Measurements from ENCODE around the gene TTC28. TPM values are rescaled to one million over a fixed set of nuclear protein-coding genes. Genes with fewer than 3 reads are reported as not detected.

Gene TTC28
- total RNA-seq, 6 experiments from 2014 or later = 10.8 to 18.9 (median 13.6) TPM

DNA sequence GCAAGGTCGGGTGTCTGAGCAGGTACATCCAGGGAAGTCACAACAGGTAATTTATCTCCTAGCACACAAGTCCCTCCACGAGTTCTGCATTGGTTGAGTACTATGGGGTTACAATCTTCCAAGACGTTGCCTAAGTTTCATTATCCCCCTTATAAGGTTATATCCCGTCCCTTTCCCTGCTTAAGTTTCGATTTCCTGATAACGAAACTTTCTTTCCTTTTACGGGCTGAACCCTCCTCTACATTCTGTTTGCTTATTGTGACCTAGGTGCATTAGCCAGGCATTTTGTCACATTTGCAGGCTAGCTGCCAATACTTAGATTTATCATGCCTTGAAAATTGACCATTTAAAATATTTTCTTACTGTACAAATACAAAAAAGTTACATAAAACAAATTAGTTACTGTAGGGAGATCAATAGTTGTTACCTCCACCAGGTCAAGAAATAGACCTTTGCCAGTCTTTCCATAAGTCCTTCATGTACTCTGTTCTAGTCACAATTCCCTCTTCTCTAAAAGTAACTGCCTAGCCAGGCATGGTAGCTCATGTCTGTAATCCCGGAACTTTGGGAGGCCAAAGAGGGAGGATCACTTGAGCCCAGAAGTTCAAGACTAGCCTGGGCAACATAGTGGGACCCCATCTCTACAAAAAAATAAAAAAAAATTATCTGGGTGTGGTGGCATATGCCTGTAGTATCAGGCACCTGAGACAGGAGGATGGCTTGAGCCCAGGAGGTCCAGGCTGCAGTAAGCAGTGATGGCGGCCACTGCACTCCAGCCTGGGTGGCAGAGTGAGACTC is 746.3 kb downstream of the TTC28 start:
- Mint-ChIP-seq H3K4me3 (no peak overlapping the region), H3K27me3 (ENCODE audit: insufficient read depth) (no peaks in the 10 kb centered on the region), H3K4me1 (ENCODE audit: low read depth) (peaks cover 18% of the 10 kb centered on the region), H3K27ac (no peak overlapping the region), H3K36me3 (ENCODE audit: low read depth) (no peaks in the 10 kb centered on the region), H3K9me3 (no peaks in the 10 kb centered on the region)
- no peak for TF ChIP-seq CTCF (IDR thresholded peaks at IDR 0.05)
- DNase-seq = no peak

GRCh38 chr22:27930331-27931060 is 749.1 kb downstream of the TTC28 start:
- Mint-ChIP-seq H3K4me1 (ENCODE audit: low read depth) (peaks cover 18% of the 10 kb centered on the region), H3K4me3 (no peak overlapping the region), H3K36me3 (ENCODE audit: low read depth) (peaks cover 5% of the 10 kb centered on the region; the same call in 1 of the 2 replicates), H3K9me3 (no peaks in the 10 kb centered on the region), H3K27me3 (ENCODE audit: insufficient read depth) (no peaks in the 10 kb centered on the region), H3K27ac (peak overlapping the region; percentile 39)
- no peak for TF ChIP-seq CTCF (IDR thresholded peaks at IDR 0.05)
- peak; percentile 15 for DNase-seq

Small RNAs within 50 kb of the gene (microRNA-seq; reads per million reads assigned to microRNA genes)
- not detected for gene MIR5739

Other genes starting within 250 kb of the TTC28 start
- 10 to 100 TPM; 10.2 to 17.7 (median 14.9) TPM for gene CHEK2, start 62.0 kb upstream of the TTC28 start, total RNA-seq (2021; fragmentation: NEBNext Ultra II Directional; extraction: Animal tissue kit (Norgen Biotek cat#: 25700))
- 10 to 100 TPM; 15.2 to 18.3 (median 16.5) TPM for gene HSCB, start 62.2 kb upstream of the TTC28 start, total RNA-seq (2021; fragmentation: NEBNext Ultra II Directional; extraction: Animal tissue kit (Norgen Biotek cat#: 25700))
- 10 to 100 TPM; 13.2 to 17.4 (median 14.8) TPM for gene CCDC117, start 92.9 kb upstream of the TTC28 start, total RNA-seq (2021; fragmentation: NEBNext Ultra II Directional; extraction: Animal tissue kit (Norgen Biotek cat#: 25700))
- 100 to 1,000 TPM; 106 to 115 (median 111) TPM for gene XBP1, start 120.7 kb upstream of the TTC28 start, total RNA-seq (2021; fragmentation: NEBNext Ultra II Directional; extraction: Animal tissue kit (Norgen Biotek cat#: 25700))
- 1 to 10 TPM; 3.3 to 4.7 (median 3.6) TPM for gene ZNRF3, start 203.7 kb upstream of the TTC28 start, total RNA-seq (2021; fragmentation: NEBNext Ultra II Directional; extraction: Animal tissue kit (Norgen Biotek cat#: 25700))